Ishikawa (cell line): Measurements from ENCODE around the gene APLP1.

ENCODE experiments used
- CEBPB ChIP-seq: IDR thresholded peaks from 2 replicates; pipeline ENCODE4 v1.6.1; 2012
- CREB1 ChIP-seq: IDR thresholded peaks from 2 replicates; pipeline ENCODE4 v1.6.1; 2012; ENCODE audit warnings: low read depth
- EGR1 ChIP-seq: IDR thresholded peaks from 2 replicates; pipeline ENCODE4 v1.6.1; 2012
- EP300 ChIP-seq: IDR thresholded peaks from 2 replicates; pipeline ENCODE4 v1.6.1; 2012; ENCODE audit warnings: borderline replicate concordance
- FOXM1 ChIP-seq: IDR thresholded peaks from 2 replicates; pipeline ENCODE4 v1.6.1; 2012; ENCODE audit warnings: low read depth, borderline replicate concordance
- NFIC ChIP-seq: IDR thresholded peaks from 2 replicates; pipeline ENCODE4 v1.6.1; 2012
- RAD21 ChIP-seq: IDR thresholded peaks from 2 replicates; pipeline ENCODE4 v1.6.1; 2012; ENCODE audit warnings: low read depth
- TAF1 ChIP-seq: IDR thresholded peaks from 2 replicates; pipeline ENCODE4 v1.6.1; 2012; ENCODE audit warnings: low read depth, mild to moderate bottlenecking
- TCF12 ChIP-seq: IDR thresholded peaks from 2 replicates; pipeline ENCODE4 v1.6.1; 2012; ENCODE audit warnings: low read depth
- TEAD4 ChIP-seq: IDR thresholded peaks from 2 replicates; pipeline ENCODE4 v1.6.1; 2012
- USF1 ChIP-seq: IDR thresholded peaks from 2 replicates; pipeline ENCODE4 v1.6.1; 2012
- YY1 ChIP-seq: IDR thresholded peaks from 2 replicates; pipeline ENCODE4 v1.6.1; 2012; ENCODE audit warnings: low read depth
- ZBTB7A ChIP-seq: IDR thresholded peaks from 2 replicates; pipeline ENCODE4 v1.6.1; 2012; ENCODE audit warnings: low read depth
- TF ChIP-seq, protein P1 (sequence below): IDR thresholded peaks from 2 replicates; pipeline ENCODE4 v1.6.1; 2012
- TF ChIP-seq, protein P2 (sequence below): IDR thresholded peaks from 2 replicates; pipeline ENCODE4 v1.6.1; 2012; ENCODE audit warnings: low read depth, mild to moderate bottlenecking

Gene APLP1

DNA sequence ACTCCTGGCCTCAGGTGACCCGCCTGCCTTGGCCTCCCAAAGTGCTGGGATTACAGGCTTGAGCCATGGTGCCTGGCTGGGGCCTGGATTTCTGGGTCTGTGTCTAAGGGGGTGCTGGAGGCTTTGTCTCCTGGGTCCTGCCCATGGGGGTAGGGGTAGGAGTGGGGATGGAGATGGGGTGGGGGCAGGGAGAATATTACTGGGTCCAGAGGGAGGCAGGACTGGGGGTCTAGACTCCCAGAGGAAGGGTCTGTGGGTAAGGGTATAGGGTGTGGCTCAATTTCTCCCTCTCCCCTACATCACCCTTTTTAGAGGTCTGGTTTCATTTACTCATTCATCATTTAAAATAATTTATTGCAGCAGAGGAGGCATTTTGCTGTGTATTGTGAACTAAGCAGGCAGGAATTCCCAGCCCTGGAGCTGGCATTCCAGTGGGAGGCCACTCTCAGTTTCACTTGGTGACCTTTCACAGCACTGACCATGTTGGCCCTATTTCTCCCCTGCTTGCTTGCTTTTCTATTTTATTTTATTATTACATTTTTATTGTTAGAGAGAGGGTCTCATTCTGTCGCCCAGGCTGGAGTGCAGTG lies 32.8 kb downstream of the APLP1 start:
- TF ChIP-seq ZBTB7A (no peak), TEAD4 (peak; percentile 70)

- TF ChIP-seq NFIC (no peak), TEAD4 (no peak), FOXM1 (no peak), YY1 (no peak), CREB1 (no peak), EP300 (no peak), USF1 (no peak), EGR1 (no peak), ZBTB7A (no peak), TAF1 (no peak), RAD21 (no peak), CEBPB (no peak), TCF12 (no peak)
- TF ChIP-seq, protein P1, sequence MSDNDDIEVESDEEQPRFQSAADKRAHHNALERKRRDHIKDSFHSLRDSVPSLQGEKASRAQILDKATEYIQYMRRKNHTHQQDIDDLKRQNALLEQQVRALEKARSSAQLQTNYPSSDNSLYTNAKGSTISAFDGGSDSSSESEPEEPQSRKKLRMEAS = no peak
- TF ChIP-seq, protein P2, sequence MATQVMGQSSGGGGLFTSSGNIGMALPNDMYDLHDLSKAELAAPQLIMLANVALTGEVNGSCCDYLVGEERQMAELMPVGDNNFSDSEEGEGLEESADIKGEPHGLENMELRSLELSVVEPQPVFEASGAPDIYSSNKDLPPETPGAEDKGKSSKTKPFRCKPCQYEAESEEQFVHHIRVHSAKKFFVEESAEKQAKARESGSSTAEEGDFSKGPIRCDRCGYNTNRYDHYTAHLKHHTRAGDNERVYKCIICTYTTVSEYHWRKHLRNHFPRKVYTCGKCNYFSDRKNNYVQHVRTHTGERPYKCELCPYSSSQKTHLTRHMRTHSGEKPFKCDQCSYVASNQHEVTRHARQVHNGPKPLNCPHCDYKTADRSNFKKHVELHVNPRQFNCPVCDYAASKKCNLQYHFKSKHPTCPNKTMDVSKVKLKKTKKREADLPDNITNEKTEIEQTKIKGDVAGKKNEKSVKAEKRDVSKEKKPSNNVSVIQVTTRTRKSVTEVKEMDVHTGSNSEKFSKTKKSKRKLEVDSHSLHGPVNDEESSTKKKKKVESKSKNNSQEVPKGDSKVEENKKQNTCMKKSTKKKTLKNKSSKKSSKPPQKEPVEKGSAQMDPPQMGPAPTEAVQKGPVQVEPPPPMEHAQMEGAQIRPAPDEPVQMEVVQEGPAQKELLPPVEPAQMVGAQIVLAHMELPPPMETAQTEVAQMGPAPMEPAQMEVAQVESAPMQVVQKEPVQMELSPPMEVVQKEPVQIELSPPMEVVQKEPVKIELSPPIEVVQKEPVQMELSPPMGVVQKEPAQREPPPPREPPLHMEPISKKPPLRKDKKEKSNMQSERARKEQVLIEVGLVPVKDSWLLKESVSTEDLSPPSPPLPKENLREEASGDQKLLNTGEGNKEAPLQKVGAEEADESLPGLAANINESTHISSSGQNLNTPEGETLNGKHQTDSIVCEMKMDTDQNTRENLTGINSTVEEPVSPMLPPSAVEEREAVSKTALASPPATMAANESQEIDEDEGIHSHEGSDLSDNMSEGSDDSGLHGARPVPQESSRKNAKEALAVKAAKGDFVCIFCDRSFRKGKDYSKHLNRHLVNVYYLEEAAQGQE = no peak
Measured at GRCh38 chr19:35901854-35902661, 33.7 kb downstream of the APLP1 start, which contains the start of gene HCST. HCST (plus strand) TSS chr19:35902529; CDS start chr19:35902594, 65 bp downstream.

GRCh38 chr19:35902870-35903475 lies 34.6 kb downstream of the APLP1 start:
- no peak for TF ChIP-seq FOXM1
- no peak for TF ChIP-seq NFIC
- TF ChIP-seq CREB1 = no peak

DNA sequence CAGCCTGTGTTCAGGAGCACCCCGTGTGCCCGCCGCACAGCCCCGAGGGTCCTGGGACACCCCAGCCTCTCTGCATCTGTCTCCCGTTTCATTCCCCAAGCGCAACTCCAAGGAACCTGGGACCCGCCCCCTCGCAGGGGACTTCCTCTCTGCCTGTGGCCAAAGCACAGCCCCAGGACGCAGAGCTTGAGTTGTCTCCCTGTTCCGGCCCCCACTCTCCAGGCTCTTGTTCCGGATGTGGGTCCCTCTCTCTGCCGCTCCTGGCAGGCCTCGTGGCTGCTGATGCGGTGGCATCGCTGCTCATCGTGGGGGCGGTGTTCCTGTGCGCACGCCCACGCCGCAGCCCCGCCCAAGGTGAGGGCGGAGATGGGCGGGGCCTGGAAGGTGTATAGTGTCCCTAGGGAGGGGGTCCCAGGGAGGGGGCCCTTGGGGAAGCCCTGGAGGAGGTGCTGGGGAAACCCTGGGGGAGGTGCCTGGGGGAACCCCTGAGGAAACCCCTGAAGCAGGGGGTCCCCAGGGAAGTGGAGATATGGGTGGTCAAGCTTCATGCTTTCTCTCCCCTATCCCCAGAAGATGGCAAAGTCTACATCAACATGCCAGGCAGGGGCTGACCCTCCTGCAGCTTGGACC lies 35.3 kb downstream of the APLP1 start:
- TF ChIP-seq, protein P1 = peak; percentile 86
- TF ChIP-seq CREB1 = no peak
- no peak; the same call in 1 of the 2 replicates for TF ChIP-seq TAF1
- peak; percentile 81; the same call in 1 of the 2 replicates for TF ChIP-seq ZBTB7A
- TF ChIP-seq EGR1 = peak; percentile 97
- TF ChIP-seq USF1 = no peak
- no peak for TF ChIP-seq FOXM1
- TF ChIP-seq TCF12 = peak; percentile 9; the same call in 1 of the 2 replicates

GRCh38 chr19:35904311-35905068 lies 36.1 kb downstream of the APLP1 start:
- no peak for TF ChIP-seq USF1
- no peak for TF ChIP-seq EP300
- no peak for TF ChIP-seq CREB1
- TF ChIP-seq, protein P1 = no peak
- TF ChIP-seq, protein P2 = no peak
- TF ChIP-seq RAD21 = no peak
- TF ChIP-seq CEBPB = no peak
- no peak for TF ChIP-seq FOXM1
- no peak for TF ChIP-seq TAF1
- no peak for TF ChIP-seq NFIC
- no peak for TF ChIP-seq YY1
- TF ChIP-seq TEAD4 = no peak
- TF ChIP-seq TCF12 = no peak
- TF ChIP-seq EGR1 = no peak
